B cell (primary cell): ENCODE results near the gene NKTR.

Experiments
- EZH2 ChIP-seq: IDR thresholded peaks from 2 replicates; pipeline ENCODE4 v1.6.1; 2012; ENCODE audit warnings: borderline replicate concordance, low read depth, mild to moderate bottlenecking, moderate library complexity, low read length; ENCODE audit not compliant: insufficient read depth, poor library complexity, severe bottlenecking
- TF ChIP-seq, protein P1 (sequence below): fragments of 200-600 bp; IDR thresholded peaks from one replicate; pipeline ENCODE4 v1.8.0; 2022; ENCODE audit warnings: antibody characterized with exemption, mild to moderate bottlenecking

DNA sequence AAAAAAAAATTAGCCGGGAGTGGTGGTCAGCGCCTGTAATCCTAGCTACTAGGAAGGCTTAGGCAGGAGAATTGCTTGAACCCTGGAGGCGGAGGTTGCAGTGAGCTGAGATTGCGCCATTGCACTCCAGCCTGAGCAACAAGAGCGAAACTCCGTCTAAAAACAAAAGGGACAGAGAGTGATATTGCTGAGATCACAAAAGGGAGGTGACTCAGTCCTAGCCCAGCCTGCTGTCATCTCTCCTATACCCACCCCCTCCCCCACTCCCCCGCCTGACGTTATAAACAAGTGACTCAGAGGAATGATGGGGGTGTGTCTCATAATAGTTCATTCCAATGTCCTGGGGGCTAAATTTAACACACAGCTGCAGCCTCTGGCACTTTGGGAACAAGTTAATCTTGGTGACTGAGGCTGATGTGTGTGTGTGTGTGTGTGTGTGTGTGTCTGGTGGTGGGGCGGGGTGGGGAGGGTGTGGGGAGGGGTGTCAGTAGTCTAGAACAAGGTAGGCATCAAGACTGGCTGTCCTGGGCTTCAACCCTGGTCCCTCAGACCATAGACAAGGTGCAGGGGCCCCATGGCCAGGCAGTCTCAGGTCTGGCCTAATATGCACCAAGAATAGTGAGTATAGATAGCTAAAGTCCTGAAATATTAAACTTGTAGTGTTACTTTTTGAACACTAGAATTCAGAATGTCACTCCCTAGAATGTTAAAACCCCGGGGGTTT is 83.6 kb downstream of the NKTR start:
- no peak for TF ChIP-seq EZH2
- TF ChIP-seq, protein P1, sequence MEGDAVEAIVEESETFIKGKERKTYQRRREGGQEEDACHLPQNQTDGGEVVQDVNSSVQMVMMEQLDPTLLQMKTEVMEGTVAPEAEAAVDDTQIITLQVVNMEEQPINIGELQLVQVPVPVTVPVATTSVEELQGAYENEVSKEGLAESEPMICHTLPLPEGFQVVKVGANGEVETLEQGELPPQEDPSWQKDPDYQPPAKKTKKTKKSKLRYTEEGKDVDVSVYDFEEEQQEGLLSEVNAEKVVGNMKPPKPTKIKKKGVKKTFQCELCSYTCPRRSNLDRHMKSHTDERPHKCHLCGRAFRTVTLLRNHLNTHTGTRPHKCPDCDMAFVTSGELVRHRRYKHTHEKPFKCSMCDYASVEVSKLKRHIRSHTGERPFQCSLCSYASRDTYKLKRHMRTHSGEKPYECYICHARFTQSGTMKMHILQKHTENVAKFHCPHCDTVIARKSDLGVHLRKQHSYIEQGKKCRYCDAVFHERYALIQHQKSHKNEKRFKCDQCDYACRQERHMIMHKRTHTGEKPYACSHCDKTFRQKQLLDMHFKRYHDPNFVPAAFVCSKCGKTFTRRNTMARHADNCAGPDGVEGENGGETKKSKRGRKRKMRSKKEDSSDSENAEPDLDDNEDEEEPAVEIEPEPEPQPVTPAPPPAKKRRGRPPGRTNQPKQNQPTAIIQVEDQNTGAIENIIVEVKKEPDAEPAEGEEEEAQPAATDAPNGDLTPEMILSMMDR: no peak
